ENCODE data around the gene STARD6. TPM values are rescaled to one million over a fixed set of nuclear protein-coding genes. Genes with fewer than 3 reads are reported as not detected.
A peak's percentile ranks its signal among the peaks of the same experiment; 100 is the strongest.

STARD6 gene, protein sequence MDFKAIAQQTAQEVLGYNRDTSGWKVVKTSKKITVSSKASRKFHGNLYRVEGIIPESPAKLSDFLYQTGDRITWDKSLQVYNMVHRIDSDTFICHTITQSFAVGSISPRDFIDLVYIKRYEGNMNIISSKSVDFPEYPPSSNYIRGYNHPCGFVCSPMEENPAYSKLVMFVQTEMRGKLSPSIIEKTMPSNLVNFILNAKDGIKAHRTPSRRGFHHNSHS
- total RNA-seq (not detected), total RNA-seq (0 to 0.54 (median 0.11) reads per million in 172 experiments)
- polyA plus RNA-seq (2013, experiment 1 of 2), result not detected
- not detected for polyA plus RNA-seq (2013, experiment 2 of 2)

DNA sequence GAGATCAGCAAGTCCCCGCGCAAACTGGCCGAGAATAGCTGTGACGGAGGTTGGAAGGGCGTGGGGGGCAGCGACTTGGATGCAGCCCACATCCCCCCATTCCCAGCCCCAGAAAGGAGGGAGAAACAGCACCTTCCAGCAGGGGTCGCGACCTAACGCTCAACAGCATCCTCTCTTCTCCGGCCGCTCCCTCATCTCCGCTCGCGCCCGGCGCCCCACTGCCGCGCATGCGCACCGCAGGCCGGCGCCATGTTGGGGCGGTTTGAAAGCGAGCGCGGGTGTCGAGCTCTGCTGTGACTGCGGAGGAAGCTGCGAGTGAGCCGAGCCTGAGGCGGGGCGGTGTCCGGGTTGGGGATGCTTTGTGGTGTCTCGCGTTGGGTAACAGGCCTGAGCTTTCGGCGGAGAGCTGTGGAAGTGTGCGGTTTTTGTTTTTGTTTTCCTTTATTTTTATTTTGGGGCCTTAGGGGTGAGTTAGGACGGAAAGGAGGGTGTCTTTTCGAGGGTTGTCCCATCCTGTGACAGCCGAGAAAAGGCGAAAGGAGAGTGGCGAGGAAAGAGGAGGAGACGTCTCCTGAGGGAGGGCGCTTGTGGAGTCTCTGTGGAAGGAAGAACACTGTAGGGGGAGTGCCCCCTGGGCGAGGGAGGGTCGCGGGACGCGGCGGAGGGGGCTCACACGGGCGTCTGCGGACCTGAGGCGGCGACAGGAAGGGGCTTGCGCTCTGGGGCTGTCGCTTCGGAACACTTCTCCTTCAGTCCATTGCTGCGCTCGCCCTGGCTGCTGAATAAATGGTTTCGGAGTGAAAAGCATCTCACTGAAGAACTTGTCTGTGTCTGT is at the start of gene STARD6, which contains the start of gene C18orf54:
Gene STARD6 (minus strand): TSS at position 199 of the 835 bp plus-strand sequence. CDS start 3,285 bp downstream, outside the sequence.
Gene C18orf54 (plus strand): TSS at position 247 of the 835 bp plus-strand sequence. CDS start 2,667 bp downstream, outside the sequence.
- intact Hi-C loops (cut with DNase I, micrococcal nuclease), result loop anchor here (1.0 to 2.0 kb wide), 2 partner anchors 133 to 135 kb away; partner anchors contain the start of gene MBD2 (in 1 of the 2)
- Histone ChIP-seq H3K9me3 (ENCODE audit: control insufficient read depth in 1 of 2, insufficient read depth in 1 of 2, low read length in 2 of 2) (no peaks in the 10 kb centered on the region), H3K4me1 (ENCODE audit: insufficient read depth, low read length) (peaks cover 13% of the 10 kb centered on the region), H3K4me3 (ENCODE audit: low read length) (peak within 1 kb of the TSS; percentile 81), H3K27me3 (ENCODE audit: control insufficient read depth in 1 of 2, insufficient read depth in 2 of 2, low read length in 2 of 2) (no peaks in the 10 kb centered on the region), H3K36me3 (ENCODE audit: insufficient read depth, low read length) (no peaks in the 10 kb centered on the region), H3K27ac (ENCODE audit: low read depth in 1 of 2, low read length in 2 of 2) (peak within 1 kb of the TSS in 1 of 2 donors; percentile 65)
- Mint-ChIP-seq H3K36me3 (ENCODE audit: low read depth) (peaks cover 16% of the 10 kb centered on the region), H3K27me3 (no peaks in the 10 kb centered on the region), H3K4me1 (ENCODE audit: low read depth) (peaks cover 23% of the 10 kb centered on the region), H3K9me3 (no peaks in the 10 kb centered on the region), H3K27ac (peak within 1 kb of the TSS; percentile 83), H3K4me3 (peak within 1 kb of the TSS; percentile 98)
- ATAC-seq (ENCODE audit: poor library complexity) (peak; percentile 93), DNase-seq (peak; percentile 77 to 97 (median 88))
- CTCF ChIA-PET, result interaction anchor here (0.6 to 1.9 kb wide), 10 partner anchors 10 to 135 kb away, joined by 3 to 17 read pairs (median 4); partner anchors contain the start of gene POLI
- POLR2A ChIA-PET, result interaction anchor here (1.0 to 2.3 kb wide), 5 partner anchors 20 to 135 kb away, joined by 3 to 15 read pairs (median 13); partner anchors contain the start of genes MBD2 and POLI
- TF ChIP-seq, protein P1, sequence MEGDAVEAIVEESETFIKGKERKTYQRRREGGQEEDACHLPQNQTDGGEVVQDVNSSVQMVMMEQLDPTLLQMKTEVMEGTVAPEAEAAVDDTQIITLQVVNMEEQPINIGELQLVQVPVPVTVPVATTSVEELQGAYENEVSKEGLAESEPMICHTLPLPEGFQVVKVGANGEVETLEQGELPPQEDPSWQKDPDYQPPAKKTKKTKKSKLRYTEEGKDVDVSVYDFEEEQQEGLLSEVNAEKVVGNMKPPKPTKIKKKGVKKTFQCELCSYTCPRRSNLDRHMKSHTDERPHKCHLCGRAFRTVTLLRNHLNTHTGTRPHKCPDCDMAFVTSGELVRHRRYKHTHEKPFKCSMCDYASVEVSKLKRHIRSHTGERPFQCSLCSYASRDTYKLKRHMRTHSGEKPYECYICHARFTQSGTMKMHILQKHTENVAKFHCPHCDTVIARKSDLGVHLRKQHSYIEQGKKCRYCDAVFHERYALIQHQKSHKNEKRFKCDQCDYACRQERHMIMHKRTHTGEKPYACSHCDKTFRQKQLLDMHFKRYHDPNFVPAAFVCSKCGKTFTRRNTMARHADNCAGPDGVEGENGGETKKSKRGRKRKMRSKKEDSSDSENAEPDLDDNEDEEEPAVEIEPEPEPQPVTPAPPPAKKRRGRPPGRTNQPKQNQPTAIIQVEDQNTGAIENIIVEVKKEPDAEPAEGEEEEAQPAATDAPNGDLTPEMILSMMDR (IDR thresholded peaks at IDR 0.05), result peak; percentile 63

DNA sequence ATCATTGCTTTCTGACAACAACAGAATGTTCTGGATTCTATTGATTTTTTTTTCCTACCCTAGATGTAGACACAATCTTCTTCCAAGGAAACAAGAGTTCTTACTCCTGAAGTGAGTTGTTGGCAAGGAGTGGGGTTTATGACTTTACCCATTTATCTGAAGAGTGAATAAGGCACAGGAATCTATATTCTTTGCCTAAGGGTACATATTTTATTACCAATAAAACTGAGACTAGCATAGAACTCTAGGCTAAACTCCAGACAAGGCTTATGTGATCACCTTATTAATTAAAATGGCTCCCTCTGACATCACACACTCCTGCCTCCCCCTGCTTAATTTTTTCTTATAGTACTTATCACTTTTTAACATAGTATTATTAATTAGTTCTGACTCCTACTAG is 47.6 kb upstream of the STARD6 start:
- ATAC-seq (ENCODE audit: poor library complexity) (no peak), DNase-seq (no peak)
- no peaks in the 10 kb centered on the region for H3K4me1 ChIP-seq (ENCODE audit: insufficient read depth, low read length)
- H3K36me3 ChIP-seq (ENCODE audit: insufficient read depth, low read length), result no peaks in the 10 kb centered on the region
- H3K9me3 ChIP-seq (ENCODE audit: control insufficient read depth in 1 of 2, insufficient read depth in 1 of 2, low read length in 2 of 2), result no peaks in the 10 kb centered on the region
- intact Hi-C loops (cut with DNase I, micrococcal nuclease), result no loop called here
- H3K27me3 ChIP-seq (ENCODE audit: control insufficient read depth in 1 of 2, insufficient read depth in 2 of 2, low read length in 2 of 2), result peaks cover 0 to 10% of the 10 kb centered on the region in 2 experiments
- Mint-ChIP-seq H3K4me3 (no peak overlapping the region), H3K27ac (no peak overlapping the region), H3K27me3 (peaks cover 39% of the 10 kb centered on the region), H3K36me3 (ENCODE audit: low read depth) (no peaks in the 10 kb centered on the region), H3K4me1 (ENCODE audit: low read depth) (no peaks in the 10 kb centered on the region), H3K9me3 (no peaks in the 10 kb centered on the region)
- TF ChIP-seq, protein P1 (IDR thresholded peaks at IDR 0.05), result no peak
- CTCF ChIA-PET, result no interaction called here
- no peak overlapping the region for H3K4me3 ChIP-seq (ENCODE audit: low read length)
- POLR2A ChIA-PET, result no interaction called here
- H3K27ac ChIP-seq (ENCODE audit: low read depth in 1 of 2, low read length in 2 of 2), result no peak overlapping the region

DNA sequence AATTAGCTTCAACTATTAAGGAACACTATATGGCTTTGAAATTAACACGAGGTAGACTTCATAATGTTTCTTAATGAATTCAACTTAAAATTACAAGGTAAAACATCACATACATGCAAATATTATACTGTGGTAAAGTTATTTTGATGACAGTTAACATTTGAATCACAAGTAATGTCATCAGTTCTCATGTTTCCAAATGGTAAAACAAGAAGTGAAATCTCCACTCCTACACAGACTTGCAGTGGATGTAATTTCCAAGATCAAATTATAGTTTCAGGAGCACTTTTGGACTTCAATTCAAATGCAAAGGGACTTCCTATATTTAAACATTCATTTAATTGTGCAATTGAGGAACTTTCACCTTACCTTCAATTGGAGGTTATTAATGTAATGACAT is 39.1 kb upstream of the STARD6 start:
- Histone ChIP-seq H3K9me3 (ENCODE audit: control insufficient read depth in 1 of 2, insufficient read depth in 1 of 2, low read length in 2 of 2) (no peaks in the 10 kb centered on the region), H3K4me3 (ENCODE audit: low read length) (no peak overlapping the region), H3K27me3 (ENCODE audit: control insufficient read depth in 1 of 2, insufficient read depth in 2 of 2, low read length in 2 of 2) (no peaks in the 10 kb centered on the region), H3K4me1 (ENCODE audit: insufficient read depth, low read length) (no peaks in the 10 kb centered on the region), H3K27ac (ENCODE audit: low read depth in 1 of 2, low read length in 2 of 2) (no peak overlapping the region), H3K36me3 (ENCODE audit: insufficient read depth, low read length) (no peaks in the 10 kb centered on the region)
- ATAC-seq (ENCODE audit: poor library complexity) (no peak), DNase-seq (no peak)
- TF ChIP-seq, protein P1 (IDR thresholded peaks at IDR 0.05), result no peak
- H3K9me3 Mint-ChIP-seq, result no peaks in the 10 kb centered on the region
- CTCF ChIA-PET, result no interaction called here
- intact Hi-C loops (cut with DNase I, micrococcal nuclease), result no loop called here
- H3K36me3 Mint-ChIP-seq (ENCODE audit: low read depth), result no peaks in the 10 kb centered on the region
- peaks cover 5% of the 10 kb centered on the region for H3K27me3 Mint-ChIP-seq
- H3K27ac Mint-ChIP-seq, result no peak overlapping the region
- no peak overlapping the region for H3K4me3 Mint-ChIP-seq
- H3K4me1 Mint-ChIP-seq (ENCODE audit: low read depth), result no peaks in the 10 kb centered on the region
- POLR2A ChIA-PET, result no interaction called here

Measured in CD4-positive, alpha-beta T cell (primary cell).